ENCODE data around the gene CCDC188.

Gene CCDC188

GRCh38 chr22:20150381-20151275, at the start of gene CCDC188:
Gene CCDC188, minus strand, starts transcription at chr22:20151055. Its CDS starts 69 bp downstream, at chr22:20150986.
- no peak for TF ChIP-seq CTCF (IDR thresholded peaks at IDR 0.05; ENCODE audit: control insufficient read depth, insufficient read depth, low read depth, low read length, missing control alignments)
- no peak for DNase-seq (ENCODE audit: low read depth)
- H3K4me3 ChIP-seq (ENCODE audit: control insufficient read depth, low read depth, low read length): no peak within 1 kb of the TSS

- no peak overlapping the region for H3K4me3 ChIP-seq (ENCODE audit: control insufficient read depth, low read depth, low read length)
- no peak for TF ChIP-seq CTCF (IDR thresholded peaks at IDR 0.05; ENCODE audit: control insufficient read depth, insufficient read depth, low read depth, low read length, missing control alignments)
- no peak for DNase-seq (ENCODE audit: low read depth)
Observed at GRCh38 chr22:20199906-20200305, 49.1 kb upstream of the CCDC188 start.

GRCh38 chr22:20199413-20199842, 48.6 kb upstream of the CCDC188 start:
- no peak for DNase-seq (ENCODE audit: low read depth)
- H3K4me3 ChIP-seq (ENCODE audit: control insufficient read depth, low read depth, low read length): no peak overlapping the region
- no peak for TF ChIP-seq CTCF (IDR thresholded peaks at IDR 0.05; ENCODE audit: control insufficient read depth, insufficient read depth, low read depth, low read length, missing control alignments)

- no peak for TF ChIP-seq CTCF (IDR thresholded peaks at IDR 0.05; ENCODE audit: control insufficient read depth, insufficient read depth, low read depth, low read length, missing control alignments)
- no peak overlapping the region for H3K4me3 ChIP-seq (ENCODE audit: control insufficient read depth, low read depth, low read length)
- DNase-seq (ENCODE audit: low read depth): no peak
Observed at GRCh38 chr22:20198557-20199319, 47.9 kb upstream of the CCDC188 start.

- no peak for DNase-seq (ENCODE audit: low read depth)
- TF ChIP-seq CTCF (IDR thresholded peaks at IDR 0.05; ENCODE audit: control insufficient read depth, insufficient read depth, low read depth, low read length, missing control alignments): no peak
- no peak overlapping the region for H3K4me3 ChIP-seq (ENCODE audit: control insufficient read depth, low read depth, low read length)
Observed at GRCh38 chr22:20197407-20198030, 46.7 kb upstream of the CCDC188 start.

GRCh38 chr22:20196094-20196842, 45.4 kb upstream of the CCDC188 start:
- no peak for TF ChIP-seq CTCF (IDR thresholded peaks at IDR 0.05; ENCODE audit: control insufficient read depth, insufficient read depth, low read depth, low read length, missing control alignments)
- H3K4me3 ChIP-seq (ENCODE audit: control insufficient read depth, low read depth, low read length): no peak overlapping the region
- DNase-seq (ENCODE audit: low read depth): no peak
